Stimulated activated naive B cell treated with anti-CD40 and anti-IgM and Interleukin-4, amounts not matched to agents 10 μg/mL and 1 μg/mL and 100 μg/mL, for 72 hours (primary cell): ENCODE results near the gene CNDP1.

Experiments used
- ATAC-seq, 2 donors: fragments of 150-1000 bp; cut with Tn5 transposase; replicated peaks; 2 replicates each; pipeline ENCODE4 v1.10.0; 2021; ENCODE audit warnings: moderate library complexity in 1 of 2
- DNase-seq: peaks from one replicate; pipeline ENCODE4 v3.0.0; 2021
- H3K27ac Mint-ChIP-seq: one replicate; pipeline ENCODE4 v1.8.0; 2022; ENCODE audit warnings: mild to moderate bottlenecking, mixed read lengths
- H3K27me3 Mint-ChIP-seq, 2 donors: one replicate each; pipeline ENCODE4 v1.8.0; 2022; ENCODE audit warnings: mixed read lengths in 2 of 2
- H3K36me3 Mint-ChIP-seq, 2 donors: one replicate each; pipeline ENCODE4 v1.8.0; 2022; ENCODE audit warnings: mixed read lengths in 2 of 2, mild to moderate bottlenecking in 1 of 2
- H3K4me1 Mint-ChIP-seq, 2 donors: one replicate each; pipeline ENCODE4 v1.8.0; 2022; ENCODE audit warnings: mixed read lengths in 2 of 2, mild to moderate bottlenecking in 1 of 2
- H3K4me3 Mint-ChIP-seq, 2 donors: one replicate each; pipeline ENCODE4 v1.8.0; 2022; ENCODE audit warnings: mild to moderate bottlenecking in 2 of 2, mixed read lengths in 2 of 2, moderate library complexity in 1 of 2
- H3K9me3 Mint-ChIP-seq, 2 donors: one replicate each; pipeline ENCODE4 v1.8.0; 2022; ENCODE audit warnings: mixed read lengths in 2 of 2, mild to moderate bottlenecking in 1 of 2

The CNDP1 gene

GRCh38 chr18:74610860-74611259 is 76.6 kb downstream of the CNDP1 start:
- Mint-ChIP-seq H3K9me3 (no peaks in the 10 kb centered on the region), H3K27me3 (no peaks in the 10 kb centered on the region), H3K4me3 (no peak overlapping the region), H3K36me3 (peaks cover 5% of the 10 kb centered on the region in 2 donors), H3K4me1 (peaks cover 20 to 36% of the 10 kb centered on the region in 2 donors), H3K27ac (no peak overlapping the region)
- DNase-seq (no peak), ATAC-seq (no peak)

GRCh38 chr18:74611765-74612164 is 77.5 kb downstream of the CNDP1 start:
- Mint-ChIP-seq H3K4me3 (no peak overlapping the region), H3K27ac (no peak overlapping the region), H3K4me1 (peaks cover 20 to 36% of the 10 kb centered on the region in 2 donors), H3K27me3 (no peaks in the 10 kb centered on the region), H3K9me3 (no peaks in the 10 kb centered on the region), H3K36me3 (peaks cover 4 to 5% of the 10 kb centered on the region in 2 donors)
- ATAC-seq (no peak), DNase-seq (no peak)

GRCh38 chr18:74613381-74613780 is 79.1 kb downstream of the CNDP1 start:
- Mint-ChIP-seq H3K36me3 (peaks cover 4 to 5% of the 10 kb centered on the region in 2 donors), H3K9me3 (no peaks in the 10 kb centered on the region), H3K4me1 (peaks cover 20 to 36% of the 10 kb centered on the region in 2 donors), H3K27me3 (no peaks in the 10 kb centered on the region), H3K27ac (no peak overlapping the region), H3K4me3 (no peak overlapping the region)
- ATAC-seq, result no peak
- DNase-seq, result no peak

GRCh38 chr18:74616494-74616893 is 82.2 kb downstream of the CNDP1 start:
- H3K9me3 Mint-ChIP-seq, result no peaks in the 10 kb centered on the region
- ATAC-seq (no peak), DNase-seq (no peak)
- H3K36me3 Mint-ChIP-seq, result peaks cover 0 to 2% of the 10 kb centered on the region in 2 donors
- H3K4me1 Mint-ChIP-seq, result peaks cover 11 to 14% of the 10 kb centered on the region in 2 donors
- no peak overlapping the region for H3K4me3 Mint-ChIP-seq
- no peak overlapping the region for H3K27ac Mint-ChIP-seq
- H3K27me3 Mint-ChIP-seq, result no peaks in the 10 kb centered on the region

GRCh38 chr18:74617486-74617885 is 83.2 kb downstream of the CNDP1 start:
- Mint-ChIP-seq H3K27me3 (no peaks in the 10 kb centered on the region), H3K9me3 (no peaks in the 10 kb centered on the region), H3K27ac (no peak overlapping the region), H3K36me3 (peaks cover 0 to 2% of the 10 kb centered on the region in 2 donors), H3K4me1 (peaks cover 9 to 11% of the 10 kb centered on the region in 2 donors), H3K4me3 (no peak overlapping the region)
- ATAC-seq (no peak), DNase-seq (no peak)

GRCh38 chr18:74622072-74622471 is 87.8 kb downstream of the CNDP1 start:
- H3K27ac Mint-ChIP-seq, result no peak overlapping the region
- DNase-seq, result no peak
- no peaks in the 10 kb centered on the region for H3K36me3 Mint-ChIP-seq
- no peaks in the 10 kb centered on the region for H3K27me3 Mint-ChIP-seq
- no peaks in the 10 kb centered on the region for H3K9me3 Mint-ChIP-seq
- H3K4me3 Mint-ChIP-seq, result no peak overlapping the region
- H3K4me1 Mint-ChIP-seq, result peaks cover 0 to 5% of the 10 kb centered on the region in 2 donors
- no peak for ATAC-seq

GRCh38 chr18:74623047-74623816 is 88.9 kb downstream of the CNDP1 start:
- Mint-ChIP-seq H3K9me3 (no peaks in the 10 kb centered on the region), H3K36me3 (no peaks in the 10 kb centered on the region), H3K4me3 (no peak overlapping the region), H3K27ac (no peak overlapping the region), H3K4me1 (peaks cover 7 to 8% of the 10 kb centered on the region in 2 donors), H3K27me3 (no peaks in the 10 kb centered on the region)
- DNase-seq, result no peak
- ATAC-seq, result no peak

- no peak for DNase-seq
- ATAC-seq, result no peak
- H3K27me3 Mint-ChIP-seq, result no peaks in the 10 kb centered on the region
- no peak overlapping the region for H3K27ac Mint-ChIP-seq
- peaks cover 8 to 9% of the 10 kb centered on the region in 2 donors for H3K4me1 Mint-ChIP-seq
- H3K9me3 Mint-ChIP-seq, result no peaks in the 10 kb centered on the region
- no peak overlapping the region for H3K4me3 Mint-ChIP-seq
- H3K36me3 Mint-ChIP-seq, result no peaks in the 10 kb centered on the region
Observed at GRCh38 chr18:74624466-74624865, 90.2 kb downstream of the CNDP1 start.

GRCh38 chr18:74625157-74625556 is 90.9 kb downstream of the CNDP1 start:
- DNase-seq, result no peak

GRCh38 chr18:74626049-74626874 is 92.0 kb downstream of the CNDP1 start:
- Mint-ChIP-seq H3K27me3 (no peaks in the 10 kb centered on the region), H3K4me1 (peaks cover 13% of the 10 kb centered on the region in 2 donors), H3K36me3 (peaks cover 4 to 6% of the 10 kb centered on the region in 2 donors), H3K4me3 (no peak overlapping the region), H3K9me3 (no peaks in the 10 kb centered on the region), H3K27ac (no peak overlapping the region)
- no peak for ATAC-seq
- DNase-seq, result no peak

More at GRCh38 chr18:74625157-74625556, 90.9 kb downstream of the CNDP1 start:
- no peak overlapping the region for H3K27ac Mint-ChIP-seq
- H3K9me3 Mint-ChIP-seq, result no peaks in the 10 kb centered on the region
- peaks cover 8 to 9% of the 10 kb centered on the region in 2 donors for H3K4me1 Mint-ChIP-seq
- H3K36me3 Mint-ChIP-seq, result no peaks in the 10 kb centered on the region
- H3K27me3 Mint-ChIP-seq, result no peaks in the 10 kb centered on the region
- no peak for ATAC-seq
- H3K4me3 Mint-ChIP-seq, result no peak overlapping the region

- no peaks in the 10 kb centered on the region for H3K9me3 Mint-ChIP-seq
- H3K27ac Mint-ChIP-seq, result no peak overlapping the region
- peaks cover 25 to 50% of the 10 kb centered on the region in 2 donors for H3K36me3 Mint-ChIP-seq
- no peaks in the 10 kb centered on the region for H3K27me3 Mint-ChIP-seq
- H3K4me3 Mint-ChIP-seq, result no peak overlapping the region
- H3K4me1 Mint-ChIP-seq, result peaks cover 14 to 19% of the 10 kb centered on the region in 2 donors
- ATAC-seq, result no peak
- DNase-seq, result no peak
Observed at GRCh38 chr18:74630804-74631203, 96.5 kb downstream of the CNDP1 start.

- H3K27me3 Mint-ChIP-seq, result no peaks in the 10 kb centered on the region
- H3K4me1 Mint-ChIP-seq, result peaks cover 14 to 19% of the 10 kb centered on the region in 2 donors
- no peak for ATAC-seq
- H3K36me3 Mint-ChIP-seq, result peaks cover 25 to 50% of the 10 kb centered on the region in 2 donors
- no peaks in the 10 kb centered on the region for H3K9me3 Mint-ChIP-seq
- no peak overlapping the region for H3K4me3 Mint-ChIP-seq
- H3K27ac Mint-ChIP-seq, result no peak overlapping the region
- no peak for DNase-seq
Observed at GRCh38 chr18:74631212-74631611, 96.9 kb downstream of the CNDP1 start.

- ATAC-seq, result peak in 1 of 2 donors; percentile 50
- Mint-ChIP-seq H3K27me3 (no peaks in the 10 kb centered on the region), H3K4me1 (peaks cover 14 to 19% of the 10 kb centered on the region in 2 donors), H3K4me3 (no peak overlapping the region), H3K27ac (peak overlapping the region; percentile 59), H3K9me3 (no peaks in the 10 kb centered on the region), H3K36me3 (peaks cover 25 to 50% of the 10 kb centered on the region in 2 donors)
- no peak for DNase-seq
Observed at GRCh38 chr18:74631623-74632350, 97.5 kb downstream of the CNDP1 start.

GRCh38 chr18:74632351-74632679 is 98.0 kb downstream of the CNDP1 start:
- Mint-ChIP-seq H3K36me3 (peaks cover 25 to 50% of the 10 kb centered on the region in 2 donors), H3K27ac (no peak overlapping the region), H3K9me3 (no peaks in the 10 kb centered on the region), H3K27me3 (no peaks in the 10 kb centered on the region), H3K4me3 (no peak overlapping the region), H3K4me1 (peaks cover 14 to 18% of the 10 kb centered on the region in 2 donors)
- ATAC-seq, result no peak
- DNase-seq, result no peak
